ENCODE results near the gene CACNA1C. TPM values are rescaled to one million over a fixed set of nuclear protein-coding genes. Genes with fewer than 3 reads are reported as not detected.

CACNA1C gene
- polyA plus RNA-seq, 1 donor = 11.4 TPM

- DNase-seq = no peak
Measured at GRCh38 chr12:2645460-2645859, 592.7 kb downstream of the CACNA1C start.

DNA sequence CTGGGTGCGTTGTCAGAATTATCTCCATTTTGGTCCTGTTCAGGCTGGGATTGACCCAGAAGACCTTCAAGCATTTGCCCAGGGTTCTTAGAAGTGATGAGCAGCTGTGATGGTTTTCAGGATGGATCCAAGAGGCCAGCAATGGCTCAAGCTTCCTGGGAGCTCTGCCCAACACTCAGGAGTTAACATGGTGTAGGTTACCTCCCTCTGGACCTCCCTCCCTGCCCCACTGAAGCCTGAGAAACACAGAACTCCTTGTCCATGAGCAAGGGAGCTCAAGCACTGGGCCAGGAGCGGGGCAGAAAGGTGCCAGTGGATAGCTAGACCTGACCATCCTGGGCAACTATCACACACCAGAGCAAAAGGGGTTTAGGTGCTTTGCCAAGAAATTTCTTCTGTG lies 593.6 kb downstream of the CACNA1C start:
- no peak for DNase-seq

DNA sequence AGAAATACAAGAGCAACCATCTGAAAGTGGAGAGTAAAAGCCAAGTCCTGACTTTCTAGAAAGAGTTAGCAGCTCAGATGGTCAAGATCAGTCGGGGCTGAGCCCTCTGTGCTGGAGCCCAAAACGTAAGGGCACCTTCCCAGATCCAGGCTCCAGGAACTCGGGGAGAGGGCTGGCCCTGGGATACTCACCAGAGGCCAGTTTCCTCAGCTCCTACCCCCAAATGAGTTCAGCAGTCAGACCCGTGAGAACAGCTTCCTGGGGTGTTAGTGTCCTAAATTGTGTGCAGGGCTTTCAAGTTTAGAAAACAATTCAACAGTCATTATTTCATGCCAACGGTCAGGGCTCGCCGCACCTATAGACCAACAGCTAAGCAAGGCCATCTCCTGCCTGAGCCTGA lies 594.4 kb downstream of the CACNA1C start:
- DNase-seq = no peak

DNA sequence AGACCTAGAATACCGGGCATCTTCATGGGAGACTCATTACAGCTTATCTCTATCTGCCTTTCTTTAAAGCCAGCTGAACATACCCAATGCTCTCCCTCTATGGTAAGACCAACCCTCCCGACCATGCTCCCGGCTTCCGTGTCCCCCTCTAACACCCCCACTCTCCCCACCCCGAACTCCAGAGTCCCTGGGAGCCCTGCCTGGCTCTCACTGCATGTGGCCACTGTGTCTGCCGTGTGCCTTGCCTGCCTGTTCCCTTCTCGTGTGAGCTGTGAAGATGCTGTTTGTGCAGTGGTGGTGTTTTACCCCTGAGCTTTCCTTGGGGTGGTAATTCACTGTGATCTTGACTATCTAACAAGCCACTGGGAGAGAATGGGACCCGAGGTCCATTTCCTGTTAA lies 595.6 kb downstream of the CACNA1C start:
- no peak for DNase-seq

DNA sequence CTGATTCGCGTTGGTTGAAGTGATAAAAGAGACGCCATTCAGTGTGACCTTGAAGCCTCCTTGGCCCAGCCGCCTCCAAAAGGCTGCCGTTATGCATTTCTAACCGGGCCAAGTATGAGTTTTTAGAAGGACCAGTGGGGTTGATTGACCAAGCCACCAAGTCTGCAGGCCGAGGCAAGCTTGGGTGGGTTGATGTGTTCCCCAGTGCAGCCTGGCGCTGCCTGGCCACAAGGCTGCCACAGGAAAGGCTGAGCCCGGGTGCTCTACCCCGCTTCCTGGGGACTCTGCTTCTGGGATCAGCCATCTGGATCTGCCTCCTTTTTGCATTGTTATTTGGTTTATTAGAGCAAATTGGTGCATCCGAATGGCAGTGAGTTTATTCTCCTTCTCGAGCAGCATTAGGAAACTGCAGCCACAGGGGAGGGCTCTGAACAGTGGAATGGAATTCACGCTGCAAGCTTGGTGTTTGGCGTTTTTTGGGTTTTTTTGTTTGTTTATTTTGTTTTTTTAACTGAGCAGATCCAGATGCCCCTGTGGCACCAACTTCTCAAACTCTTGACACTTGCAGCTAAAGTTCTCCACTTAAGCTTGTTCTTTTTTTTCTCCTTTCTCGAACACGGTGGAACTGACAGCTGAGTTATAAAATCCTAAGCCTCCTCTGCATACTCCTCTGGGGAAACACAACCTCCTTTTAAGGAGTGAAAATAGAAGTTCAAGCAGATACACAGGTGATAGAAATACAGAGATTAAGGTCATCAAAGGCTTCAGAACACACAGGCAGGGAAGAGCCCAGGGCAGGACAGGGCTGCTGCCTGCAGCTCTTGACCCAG lies 596.6 kb downstream of the CACNA1C start:
- no peak for DNase-seq

DNA sequence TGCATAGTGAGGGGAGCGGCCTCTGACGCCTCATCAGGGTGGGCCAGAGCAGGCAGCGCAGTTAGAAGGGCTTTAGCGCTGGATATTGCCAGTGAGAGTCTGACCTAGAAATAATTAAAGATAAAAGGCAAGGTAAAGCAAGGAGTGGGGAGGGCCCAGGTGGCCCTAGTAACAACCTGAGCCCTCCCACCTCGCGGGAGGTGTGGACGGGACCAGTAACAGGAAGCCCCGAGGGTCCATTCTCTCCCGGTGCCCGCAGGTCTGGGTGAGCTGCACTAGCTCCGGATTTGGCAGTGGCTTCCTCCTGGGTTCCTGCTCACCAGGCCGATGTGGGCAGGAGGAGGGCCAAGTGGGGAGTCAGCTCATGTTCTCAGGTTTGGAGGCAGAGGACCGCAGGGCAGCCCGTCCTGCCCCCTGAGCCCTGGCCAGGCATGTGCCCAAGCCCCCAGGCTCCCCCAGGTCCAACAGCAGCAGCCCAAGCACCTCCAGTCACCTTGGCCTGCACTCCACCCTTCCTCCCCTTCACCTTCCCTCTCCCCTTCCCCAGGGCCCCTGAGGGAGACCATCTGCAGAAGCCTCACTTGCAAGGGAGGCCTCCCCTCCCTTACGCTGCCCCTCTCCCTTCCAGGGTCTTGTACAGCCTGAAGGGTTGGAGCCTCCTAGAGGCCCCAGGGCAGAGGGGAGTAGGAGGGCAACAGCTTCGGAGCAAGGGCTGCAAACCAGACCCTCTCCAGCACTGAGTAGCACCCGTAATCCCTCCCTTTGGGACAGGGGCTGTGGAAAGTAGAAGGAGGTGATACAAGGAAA lies 597.7 kb downstream of the CACNA1C start:
- DNase-seq = no peak

- DNase-seq = no peak
Measured at GRCh38 chr12:2651068-2651965, 598.5 kb downstream of the CACNA1C start.

GRCh38 chr12:2652011-2652400 lies 599.2 kb downstream of the CACNA1C start:
- DNase-seq = no peak

- DNase-seq = no peak
Measured at GRCh38 chr12:2652401-2653081, 599.8 kb downstream of the CACNA1C start.

- DNase-seq = no peak
Measured at GRCh38 chr12:2653461-2653965, 600.7 kb downstream of the CACNA1C start.

GRCh38 chr12:2654311-2654710 lies 601.5 kb downstream of the CACNA1C start:
- DNase-seq = no peak

- DNase-seq = no peak
Measured at GRCh38 chr12:2654741-2655140, 602.0 kb downstream of the CACNA1C start.

GRCh38 chr12:2662524-2662923 lies 609.7 kb downstream of the CACNA1C start:
- no peak for DNase-seq

DNA sequence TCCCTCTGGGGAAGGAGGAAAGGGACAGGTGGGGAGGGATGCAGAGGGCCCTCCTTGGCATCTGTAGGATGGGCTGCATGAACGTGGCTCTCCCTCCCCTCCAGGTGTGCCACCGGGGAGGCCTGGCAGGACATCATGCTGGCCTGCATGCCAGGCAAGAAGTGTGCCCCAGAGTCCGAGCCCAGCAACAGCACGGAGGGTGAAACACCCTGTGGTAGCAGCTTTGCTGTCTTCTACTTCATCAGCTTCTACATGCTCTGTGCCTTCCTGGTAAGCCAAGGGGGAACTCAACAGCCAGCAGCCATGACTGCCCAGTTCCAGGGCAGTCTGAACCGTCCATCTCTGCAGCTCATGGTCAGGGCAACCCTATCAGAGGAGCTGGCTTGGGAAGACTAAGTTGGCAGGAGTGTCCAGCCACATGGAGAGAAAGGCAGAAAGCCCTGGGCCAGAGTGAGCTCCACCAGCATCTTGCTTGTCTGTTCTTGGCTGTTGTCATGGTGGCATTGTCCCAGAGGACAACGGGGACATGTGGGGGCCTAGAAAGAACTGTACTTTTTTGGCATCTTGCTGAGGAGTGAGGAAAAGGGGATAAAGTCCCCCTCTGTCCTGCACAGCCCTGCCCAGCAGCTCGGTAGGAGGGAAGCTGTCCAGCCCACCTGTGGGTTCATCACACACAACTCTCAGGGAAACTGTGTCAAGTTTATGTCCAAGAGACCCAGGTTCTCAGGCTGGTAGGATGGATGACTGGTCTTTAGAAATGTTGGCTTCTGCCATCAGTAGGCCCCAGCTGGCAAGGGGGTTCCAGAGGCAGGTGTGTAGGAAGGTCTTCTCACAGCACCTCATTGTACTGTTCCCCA lies 612.2 kb downstream of the CACNA1C start:
- no peak for DNase-seq

DNA sequence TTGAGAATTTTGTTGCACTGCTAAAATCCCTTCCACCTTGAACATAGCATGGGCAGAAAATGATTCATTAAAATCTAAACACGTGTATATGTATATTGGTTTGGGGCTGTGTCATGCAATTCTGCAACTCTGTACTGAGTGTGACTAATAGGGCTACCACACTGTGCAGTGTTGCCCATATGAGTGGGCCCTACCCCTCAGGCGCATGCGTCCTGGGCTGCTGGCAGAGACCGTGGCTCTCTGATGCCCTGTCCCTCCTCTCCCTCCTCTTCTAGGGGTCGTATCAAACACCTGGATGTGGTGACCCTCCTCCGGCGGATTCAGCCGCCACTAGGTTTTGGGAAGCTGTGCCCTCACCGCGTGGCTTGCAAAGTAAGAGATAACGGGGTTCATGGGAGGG lies 613.6 kb downstream of the CACNA1C start:
- no peak for DNase-seq

- no peak for DNase-seq
Measured at GRCh38 chr12:2666846-2667245, 614.1 kb downstream of the CACNA1C start.

DNA sequence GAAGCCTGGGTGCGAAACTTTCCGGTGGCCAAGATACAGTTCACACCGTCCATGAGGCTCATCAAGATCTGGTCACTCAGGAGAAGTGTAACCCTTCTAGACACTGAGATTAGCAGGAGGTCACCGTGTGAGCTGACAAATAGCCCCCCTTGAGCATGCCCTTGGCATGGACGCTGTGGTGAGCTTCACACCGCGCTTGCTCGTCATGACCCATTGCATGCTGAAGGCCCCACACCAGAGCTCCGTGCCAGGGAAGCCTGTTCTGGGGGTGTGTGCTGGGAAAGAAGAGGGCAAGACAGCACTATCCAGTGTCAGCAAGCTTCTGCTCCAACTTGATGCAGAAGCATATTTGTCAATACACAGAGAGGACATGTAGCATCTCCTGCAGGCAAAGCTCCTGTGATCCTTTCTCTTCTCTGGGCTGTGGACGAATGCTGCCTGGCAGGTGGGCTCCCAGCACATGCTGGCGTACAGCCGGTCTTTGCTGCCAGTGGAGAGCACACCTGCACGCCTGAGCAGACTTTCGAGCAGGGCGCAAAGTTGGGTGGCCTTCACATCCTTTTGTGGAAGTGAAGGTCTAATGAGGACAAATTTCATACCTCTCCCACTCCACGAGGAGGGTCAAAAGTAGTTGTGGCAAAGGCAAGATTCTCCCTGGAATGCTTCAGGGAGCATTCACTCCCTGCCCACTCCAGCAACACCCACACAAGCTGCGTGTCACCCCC lies 615.1 kb downstream of the CACNA1C start:
- DNase-seq = no peak

DNA sequence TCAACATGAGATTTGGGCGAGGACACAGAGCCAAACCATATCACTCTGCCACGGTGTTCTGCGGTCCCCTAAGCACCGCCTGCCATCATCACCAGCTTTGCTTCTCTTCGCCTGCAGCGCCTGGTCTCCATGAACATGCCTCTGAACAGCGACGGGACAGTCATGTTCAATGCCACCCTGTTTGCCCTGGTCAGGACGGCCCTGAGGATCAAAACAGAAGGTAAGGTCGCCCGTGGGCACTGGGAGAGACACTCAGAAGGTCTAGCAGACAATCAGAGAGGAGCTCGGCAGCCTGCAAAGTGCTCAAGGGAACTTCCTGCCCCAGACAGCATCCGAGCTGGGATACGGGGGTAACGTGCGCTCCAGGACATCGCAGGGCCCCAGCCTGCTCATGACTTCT lies 616.0 kb downstream of the CACNA1C start:
- no peak for DNase-seq

GRCh38 chr12:2669560-2669959 lies 616.8 kb downstream of the CACNA1C start:
- no peak for DNase-seq

GRCh38 chr12:2672863-2673262 lies 620.1 kb downstream of the CACNA1C start:
- no peak for DNase-seq
